ENCODE measurements around the gene RNF214.

The RNF214 gene

GRCh38 chr11:117193130-117194020 is 39.1 kb upstream of the RNF214 start:
- H3K4me3 ChIP-seq (ENCODE audit: control insufficient read depth, low read depth, low read length): no peak overlapping the region
- TF ChIP-seq CTCF (IDR thresholded peaks at IDR 0.05; ENCODE audit: control insufficient read depth, insufficient read depth, low read depth, low read length, missing control alignments): no peak
- no peak for DNase-seq (ENCODE audit: low read depth)

GRCh38 chr11:117194267-117194666 is 38.2 kb upstream of the RNF214 start:
- DNase-seq (ENCODE audit: low read depth): no peak
- H3K4me3 ChIP-seq (ENCODE audit: control insufficient read depth, low read depth, low read length): no peak overlapping the region
- no peak for TF ChIP-seq CTCF (IDR thresholded peaks at IDR 0.05; ENCODE audit: control insufficient read depth, insufficient read depth, low read depth, low read length, missing control alignments)

- H3K4me3 ChIP-seq (ENCODE audit: control insufficient read depth, low read depth, low read length): no peak overlapping the region
- no peak for DNase-seq (ENCODE audit: low read depth)
- TF ChIP-seq CTCF (IDR thresholded peaks at IDR 0.05; ENCODE audit: control insufficient read depth, insufficient read depth, low read depth, low read length, missing control alignments): no peak
These were observed 37.2 kb upstream of the RNF214 start for GRCh38 chr11:117195258-117195657.

GRCh38 chr11:117195761-117196160 is 36.7 kb upstream of the RNF214 start:
- no peak for TF ChIP-seq CTCF (IDR thresholded peaks at IDR 0.05; ENCODE audit: control insufficient read depth, insufficient read depth, low read depth, low read length, missing control alignments)
- H3K4me3 ChIP-seq (ENCODE audit: control insufficient read depth, low read depth, low read length): no peak overlapping the region
- no peak for DNase-seq (ENCODE audit: low read depth)

GRCh38 chr11:117197006-117197405 is 35.5 kb upstream of the RNF214 start:
- TF ChIP-seq CTCF (IDR thresholded peaks at IDR 0.05; ENCODE audit: control insufficient read depth, insufficient read depth, low read depth, low read length, missing control alignments): no peak
- H3K4me3 ChIP-seq (ENCODE audit: control insufficient read depth, low read depth, low read length): no peak overlapping the region
- no peak for DNase-seq (ENCODE audit: low read depth)

GRCh38 chr11:117197516-117198456 is 34.7 kb upstream of the RNF214 start:
- DNase-seq (ENCODE audit: low read depth): no peak
- TF ChIP-seq CTCF (IDR thresholded peaks at IDR 0.05; ENCODE audit: control insufficient read depth, insufficient read depth, low read depth, low read length, missing control alignments): peak; percentile 45
- no peak overlapping the region for H3K4me3 ChIP-seq (ENCODE audit: control insufficient read depth, low read depth, low read length)
